K562 (cell line): ENCODE measurements around the gene STK11. TPM values are rescaled to one million over a fixed set of nuclear protein-coding genes. Genes with fewer than 3 reads are reported as not detected.

Experiments
- ATF2 ChIP-seq: sonication (generic); formaldehyde crosslinking; IDR thresholded peaks from 2 replicates; pipeline ENCODE4 v1.8.1; 2022; ENCODE audit warnings: missing genetic modification reagents
- CC2D1A ChIP-seq: fragments of 450-650 bp; IDR thresholded peaks from 2 replicates; pipeline ENCODE4 v1.6.1; 2017; ENCODE audit warnings: mild to moderate bottlenecking
- CHD1 ChIP-seq: fragments of 200-600 bp; sonication (generic); IDR thresholded peaks from one replicate; pipeline ENCODE4 v1.6.1; 2012; ENCODE audit warnings: mild to moderate bottlenecking, moderate library complexity, low read length, inconsistent platforms
- E2F1 ChIP-seq: sonication (generic); formaldehyde crosslinking; IDR thresholded peaks from 2 replicates; pipeline ENCODE4 v1.8.1; 2023; ENCODE audit warnings: mild to moderate bottlenecking, missing genetic modification reagents, moderate library complexity
- HDAC6 ChIP-seq: IDR thresholded peaks from 2 replicates; pipeline ENCODE4 v1.6.1; 2012; ENCODE audit warnings: low read depth, mild to moderate bottlenecking, control low read depth, inconsistent platforms, low read length, moderate library complexity
- NFE2 ChIP-seq: IDR thresholded peaks from 2 replicates; pipeline ENCODE4 v1.6.1; 2014; ENCODE audit warnings: antibody characterized with exemption, low read depth
- POLR3G ChIP-seq: IDR thresholded peaks from 2 replicates; pipeline ENCODE4 v1.6.1; 2011; ENCODE audit not compliant: insufficient read length, insufficient replicate concordance; ENCODE audit errors: extremely low read depth
- PRDM10 ChIP-seq: fragments of 450-650 bp; IDR thresholded peaks from 2 replicates; pipeline ENCODE4 v1.6.1; 2018; ENCODE audit not compliant: partially characterized antibody
- PRMT5 ChIP-seq: sonication (generic); formaldehyde crosslinking; IDR thresholded peaks from 2 replicates; pipeline ENCODE4 v1.5.0; 2020; ENCODE audit warnings: missing genetic modification reagents
- RBM34 ChIP-seq: fragments of 200-400 bp; formaldehyde crosslinking; IDR thresholded peaks from 2 replicates; pipeline ENCODE4 v1.6.1; 2018; ENCODE audit warnings: low read length, borderline replicate concordance; ENCODE audit not compliant: insufficient read depth
- SMAD4 ChIP-seq: fragments of 250-450 bp; sonication (Bioruptor Pico); conservative IDR thresholded peaks from 2 replicates; pipeline ENCODE4 v1.8.0; 2021; ENCODE audit warnings: inconsistent platforms, mild to moderate bottlenecking, moderate library complexity
- ZFP91 ChIP-seq: sonication (generic); formaldehyde crosslinking; IDR thresholded peaks from 2 replicates; pipeline ENCODE4 v1.8.0; 2022; ENCODE audit warnings: mild to moderate bottlenecking, missing genetic modification reagents
- ZNF3 ChIP-seq: fragments of 250-450 bp; sonication (Bioruptor Pico); IDR thresholded peaks from 2 replicates; pipeline ENCODE4 v1.5.0; 2021; ENCODE audit warnings: mild to moderate bottlenecking, moderate library complexity
- ZNF518B ChIP-seq: fragments of 250-450 bp; sonication (Bioruptor Pico); IDR thresholded peaks from 2 replicates; pipeline ENCODE4 v1.5.0; 2021; ENCODE audit warnings: mild to moderate bottlenecking, moderate library complexity
- ZNF561 ChIP-seq: fragments of 450-650 bp; formaldehyde crosslinking; conservative IDR thresholded peaks from 2 replicates; pipeline ENCODE4 v1.4.0; 2020; ENCODE audit warnings: mild to moderate bottlenecking, moderate library complexity
- ZNF584 ChIP-seq: fragments of 200-800 bp; sonication (Bioruptor generic); IDR thresholded peaks from 2 replicates; pipeline ENCODE4 v1.6.1; 2016; ENCODE audit warnings: low read depth, mild to moderate bottlenecking, missing genetic modification characterization, missing compliant biosample characterization
- polyA plus RNA-seq, 8 experiments: library from polyadenylated mRNA; depleted of rRNA in 4 of 8; stranded (reverse) in 5 of 8; unstranded in 3 of 8; fragments of >200 nt; fragmentation: Nextera tagmentation in 2 of 8; fragmentation: Illumina TruSeq in 1 of 8; extraction: Ambion mirVana in 2 of 8; extraction: Trizol in 1 of 8; gene quantifications; 2 replicates each; pipeline versions ENCODE4 v1.2.1 to v1.2.3, GENCODE V29; 2011 to 2014; ENCODE audit warnings: inconsistent platforms in 1 of 8, missing spikeins in 1 of 8
- total RNA-seq, 7 experiments: library from RNA; depleted of rRNA in 6 of 7; stranded (reverse); fragments of >200 nt in 6 of 7; fragmentation: Illumina TruSeq in 2 of 7; extraction: Trizol in 2 of 7; gene quantifications; 2 replicates each; pipeline versions ENCODE4 v1.2.1 to v1.2.3, GENCODE V29; 2011 to 2021; ENCODE audit warnings: low replicate concordance in 1 of 7

Gene STK11
- total and polyA plus RNA-seq, 9 of the 15 experiments (the other 6 are each of a cell fraction or from before 2014, with no cell fraction given), result 0.15 to 96.5 (median 31.7) TPM

- TF ChIP-seq E2F1 (CRISPR knock-in tag) (no peak), HDAC6 (no peak), ZNF518B (no peak), RBM34 (no peak), PRDM10 (peak; percentile 95), SMAD4 (CRISPR knock-in tag) (no peak), NFE2 (no peak), ATF2 (CRISPR knock-in tag) (no peak), CHD1 (no peak), POLR3G (no peak), ZNF3 (CRISPR knock-in tag) (no peak), ZNF561 (CRISPR knock-in tag) (no peak), ZNF584 (CRISPR knock-in tag) (no peak), ZFP91 (CRISPR knock-in tag) (no peak), CC2D1A (no peak), PRMT5 (no peak)
Measured at GRCh38 chr19:1259206-1259875, 53.8 kb downstream of the STK11 start (continued).
